Activated CD4-positive, alpha-beta T cell treated with anti-CD3 and anti-CD28 coated beads, Interleukin-10, Interleukin-2, amounts not matched to agents 100 ng/mL and 50 ng/mL, durations not matched to agents 16 hours and 8 hours (primary cell): ENCODE data around the gene CTCF.
"Not testable (repeated sequence)": the region's sequence is repeated elsewhere in the genome, so short reads cannot be mapped to it uniquely, and the experiment has no call there.

Experiments used
- DNase-seq: peaks from one replicate; pipeline ENCODE4 v3.0.0-alpha.2; 2020

Gene CTCF

GRCh38 chr16:67562526-67562917 lies at the start of gene CTCF:
TSS of gene CTCF (plus strand) at chr16:67562526. CDS start at chr16:67610833, 48,307 bp downstream.
- peak; percentile 87 for DNase-seq

- DNase-seq = not testable (repeated sequence)
Measured at GRCh38 chr16:67513892-67514291, 48.4 kb upstream of the CTCF start.

- peak; percentile 86 for DNase-seq
Measured at GRCh38 chr16:67514382-67514828, 47.9 kb upstream of the CTCF start.

GRCh38 chr16:67516296-67517154 lies 45.8 kb upstream of the CTCF start:
- no peak for DNase-seq

- DNase-seq = no peak
Measured at GRCh38 chr16:67517155-67517445, 45.2 kb upstream of the CTCF start.

GRCh38 chr16:67517661-67518423 lies 44.5 kb upstream of the CTCF start:
- no peak for DNase-seq

GRCh38 chr16:67518676-67519075 lies 43.6 kb upstream of the CTCF start:
- no peak for DNase-seq

GRCh38 chr16:67519242-67519641 lies 43.1 kb upstream of the CTCF start:
- DNase-seq = no peak

GRCh38 chr16:67521095-67521804 lies 41.1 kb upstream of the CTCF start:
- peak; percentile 97 for DNase-seq

- no peak for DNase-seq
Measured at GRCh38 chr16:67525176-67525860, 37.0 kb upstream of the CTCF start.

GRCh38 chr16:67526149-67526791 lies 36.1 kb upstream of the CTCF start:
- no peak for DNase-seq

- DNase-seq = peak; percentile 32
Measured at GRCh38 chr16:67528222-67528869, 34.0 kb upstream of the CTCF start, which contains the start of gene RIPOR1. TSS of gene RIPOR1 (plus strand) at chr16:67528829. CDS start at chr16:67538447, 9,618 bp downstream.

- no peak for DNase-seq
Measured at GRCh38 chr16:67528870-67529581, 33.3 kb upstream of the CTCF start.

- no peak for DNase-seq
Measured at GRCh38 chr16:67529582-67530012, 32.7 kb upstream of the CTCF start.

GRCh38 chr16:67530013-67530939 lies 32.0 kb upstream of the CTCF start:
- no peak for DNase-seq

GRCh38 chr16:67531247-67531646 lies 31.1 kb upstream of the CTCF start:
- no peak for DNase-seq

- DNase-seq = no peak
Measured at GRCh38 chr16:67533024-67533560, 29.2 kb upstream of the CTCF start.

- DNase-seq = not testable (repeated sequence)
Measured at GRCh38 chr16:67533987-67534386, 28.3 kb upstream of the CTCF start.

GRCh38 chr16:67534431-67534830 lies 27.9 kb upstream of the CTCF start:
- DNase-seq = no peak
